Measurements from ENCODE around the gene DGKH.

DNA sequence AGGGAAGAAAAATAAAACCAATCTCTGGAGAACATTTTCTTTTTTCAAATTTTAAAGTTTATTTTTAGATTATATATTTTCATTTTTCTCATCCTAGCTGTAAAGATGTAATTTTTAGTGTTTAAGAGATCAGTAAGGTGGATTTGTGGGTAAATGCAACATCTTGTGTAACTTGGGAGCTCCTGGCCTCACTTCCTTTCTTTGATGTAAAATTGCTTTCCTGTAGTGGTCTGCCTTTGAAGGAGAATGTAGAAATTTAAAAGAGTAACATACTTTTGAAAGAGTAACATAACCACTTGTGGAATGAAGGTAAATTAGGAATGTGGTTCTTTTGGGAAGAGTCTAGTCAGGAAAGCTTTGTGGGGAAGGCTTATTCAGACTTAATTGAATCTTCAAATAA is 127.8 kb downstream of the DGKH start:
- TF ChIP-seq EZH2 (IDR thresholded peaks at IDR 0.05; ENCODE audit: borderline replicate concordance, low read length) = no peak
- TF ChIP-seq, protein P1, sequence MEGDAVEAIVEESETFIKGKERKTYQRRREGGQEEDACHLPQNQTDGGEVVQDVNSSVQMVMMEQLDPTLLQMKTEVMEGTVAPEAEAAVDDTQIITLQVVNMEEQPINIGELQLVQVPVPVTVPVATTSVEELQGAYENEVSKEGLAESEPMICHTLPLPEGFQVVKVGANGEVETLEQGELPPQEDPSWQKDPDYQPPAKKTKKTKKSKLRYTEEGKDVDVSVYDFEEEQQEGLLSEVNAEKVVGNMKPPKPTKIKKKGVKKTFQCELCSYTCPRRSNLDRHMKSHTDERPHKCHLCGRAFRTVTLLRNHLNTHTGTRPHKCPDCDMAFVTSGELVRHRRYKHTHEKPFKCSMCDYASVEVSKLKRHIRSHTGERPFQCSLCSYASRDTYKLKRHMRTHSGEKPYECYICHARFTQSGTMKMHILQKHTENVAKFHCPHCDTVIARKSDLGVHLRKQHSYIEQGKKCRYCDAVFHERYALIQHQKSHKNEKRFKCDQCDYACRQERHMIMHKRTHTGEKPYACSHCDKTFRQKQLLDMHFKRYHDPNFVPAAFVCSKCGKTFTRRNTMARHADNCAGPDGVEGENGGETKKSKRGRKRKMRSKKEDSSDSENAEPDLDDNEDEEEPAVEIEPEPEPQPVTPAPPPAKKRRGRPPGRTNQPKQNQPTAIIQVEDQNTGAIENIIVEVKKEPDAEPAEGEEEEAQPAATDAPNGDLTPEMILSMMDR (conservative IDR thresholded peaks at IDR 0.05 in 1 of 2, IDR thresholded peaks at IDR 0.05 in 1 of 2; ENCODE audit: extremely low read depth in 1 of 2, insufficient read depth in 1 of 2, low read depth in 1 of 2, low read length in 2 of 2) = no peak
